Measurements from ENCODE around the gene SCAMP3. TPM values are rescaled to one million over a fixed set of nuclear protein-coding genes. Genes with fewer than 3 reads are reported as not detected.

Gene SCAMP3
- total and polyA plus RNA-seq, 4 donors = 14.9 to 47.0 (median 31.7) TPM

DNA sequence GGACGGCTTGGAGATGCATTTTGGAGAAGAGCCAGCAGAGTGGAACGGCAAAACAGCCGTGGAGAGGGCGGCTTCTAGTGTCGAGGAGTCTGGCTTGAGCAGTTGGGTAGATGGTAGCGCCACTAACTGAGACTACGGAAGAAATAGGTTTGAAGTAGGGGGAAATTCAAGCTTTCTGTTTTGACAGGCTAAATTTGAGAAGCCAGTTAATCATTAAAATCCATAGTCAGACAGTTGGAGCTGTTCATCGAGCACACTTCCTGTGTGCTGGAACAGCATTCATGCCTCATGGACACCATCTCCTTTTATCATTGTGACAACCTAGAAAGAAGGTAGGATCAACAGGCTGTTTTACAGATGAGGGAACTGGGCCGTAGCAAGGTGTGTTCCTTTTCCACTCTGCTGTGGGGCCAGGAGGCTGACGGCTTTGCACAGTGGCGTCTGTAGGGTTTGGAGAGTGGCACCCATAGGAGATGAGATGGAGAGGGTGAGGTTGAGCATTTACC, 42.5 kb upstream of the SCAMP3 start (continued):
- TF ChIP-seq HNF4G (IDR thresholded peaks at IDR 0.05) (no peak), GABPA (IDR thresholded peaks at IDR 0.05 in 1 of 2, conservative IDR thresholded peaks at IDR 0.05 in 1 of 2) (no peak), SP1 (IDR thresholded peaks at IDR 0.05) (peak; percentile 49)
- TF ChIP-seq, protein P1, sequence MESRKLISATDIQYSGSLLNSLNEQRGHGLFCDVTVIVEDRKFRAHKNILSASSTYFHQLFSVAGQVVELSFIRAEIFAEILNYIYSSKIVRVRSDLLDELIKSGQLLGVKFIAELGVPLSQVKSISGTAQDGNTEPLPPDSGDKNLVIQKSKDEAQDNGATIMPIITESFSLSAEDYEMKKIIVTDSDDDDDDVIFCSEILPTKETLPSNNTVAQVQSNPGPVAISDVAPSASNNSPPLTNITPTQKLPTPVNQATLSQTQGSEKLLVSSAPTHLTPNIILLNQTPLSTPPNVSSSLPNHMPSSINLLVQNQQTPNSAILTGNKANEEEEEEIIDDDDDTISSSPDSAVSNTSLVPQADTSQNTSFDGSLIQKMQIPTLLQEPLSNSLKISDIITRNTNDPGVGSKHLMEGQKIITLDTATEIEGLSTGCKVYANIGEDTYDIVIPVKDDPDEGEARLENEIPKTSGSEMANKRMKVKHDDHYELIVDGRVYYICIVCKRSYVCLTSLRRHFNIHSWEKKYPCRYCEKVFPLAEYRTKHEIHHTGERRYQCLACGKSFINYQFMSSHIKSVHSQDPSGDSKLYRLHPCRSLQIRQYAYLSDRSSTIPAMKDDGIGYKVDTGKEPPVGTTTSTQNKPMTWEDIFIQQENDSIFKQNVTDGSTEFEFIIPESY (IDR thresholded peaks at IDR 0.05) = peak; percentile 30
- TF ChIP-seq, protein P2, sequence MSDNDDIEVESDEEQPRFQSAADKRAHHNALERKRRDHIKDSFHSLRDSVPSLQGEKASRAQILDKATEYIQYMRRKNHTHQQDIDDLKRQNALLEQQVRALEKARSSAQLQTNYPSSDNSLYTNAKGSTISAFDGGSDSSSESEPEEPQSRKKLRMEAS (IDR thresholded peaks at IDR 0.05) = no peak

DNA sequence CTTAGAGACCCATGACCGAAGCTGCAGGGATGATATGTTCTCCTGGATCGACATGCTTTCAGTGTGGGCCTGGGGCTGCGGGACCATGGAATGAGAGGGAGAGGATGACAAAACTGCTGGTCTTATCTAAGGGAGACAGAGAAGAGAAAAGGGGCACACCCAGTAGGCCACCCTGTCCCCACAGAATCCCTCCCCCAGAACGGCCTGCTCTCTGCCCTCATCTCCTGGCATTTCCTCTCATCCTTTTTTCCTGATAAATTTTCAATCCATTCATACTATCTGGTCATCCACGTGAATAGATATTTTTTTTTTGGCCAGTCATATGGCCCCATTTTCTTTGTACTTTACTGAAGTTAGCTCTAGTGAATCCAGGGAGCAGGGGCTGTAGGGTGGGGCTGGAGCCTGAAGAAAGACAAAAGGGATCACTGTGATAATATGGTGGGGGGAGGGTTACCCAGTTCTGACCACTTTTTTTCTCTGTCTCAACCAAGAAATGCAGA, 39.2 kb upstream of the SCAMP3 start, which contains the start of gene PKLR:
TSS of gene PKLR (minus strand) at position 97 of the 500 bp plus-strand sequence. CDS start at position 54, 43 bp downstream.
- Histone ChIP-seq H3K36me3 (ENCODE audit: control insufficient read depth in 4 of 4, insufficient read depth in 3 of 4, low read depth in 1 of 4, low read length in 3 of 4) (no peaks in the 10 kb centered on the region), H3K9ac (ENCODE audit: low read depth in 1 of 2, low read length in 2 of 2) (peak within 1 kb of the TSS; percentile 38 to 60), H3K9me3 (ENCODE audit: control insufficient read depth in 4 of 4, low read length in 3 of 4) (no peaks in the 10 kb centered on the region), H3K27me3 (ENCODE audit: control insufficient read depth in 4 of 4, insufficient read depth in 4 of 4, low read length in 3 of 4) (no peaks in the 10 kb centered on the region), H3K4me1 (ENCODE audit: control insufficient read depth in 4 of 4, insufficient read depth in 4 of 4, low read length in 3 of 4) (peaks cover 7 to 37% (median 22%) of the 10 kb centered on the region in 4 donors), H3K27ac (ENCODE audit: low read depth in 1 of 2, low read length in 2 of 2) (peak within 1 kb of the TSS; percentile 86 to 88), H3K4me3 (ENCODE audit: low read depth in 1 of 3, low read length in 3 of 3) (peak within 1 kb of the TSS; percentile 6 to 56 (median 50))
- DNase-seq (ENCODE audit: low spot score) = no peak
- TF ChIP-seq, protein P3, sequence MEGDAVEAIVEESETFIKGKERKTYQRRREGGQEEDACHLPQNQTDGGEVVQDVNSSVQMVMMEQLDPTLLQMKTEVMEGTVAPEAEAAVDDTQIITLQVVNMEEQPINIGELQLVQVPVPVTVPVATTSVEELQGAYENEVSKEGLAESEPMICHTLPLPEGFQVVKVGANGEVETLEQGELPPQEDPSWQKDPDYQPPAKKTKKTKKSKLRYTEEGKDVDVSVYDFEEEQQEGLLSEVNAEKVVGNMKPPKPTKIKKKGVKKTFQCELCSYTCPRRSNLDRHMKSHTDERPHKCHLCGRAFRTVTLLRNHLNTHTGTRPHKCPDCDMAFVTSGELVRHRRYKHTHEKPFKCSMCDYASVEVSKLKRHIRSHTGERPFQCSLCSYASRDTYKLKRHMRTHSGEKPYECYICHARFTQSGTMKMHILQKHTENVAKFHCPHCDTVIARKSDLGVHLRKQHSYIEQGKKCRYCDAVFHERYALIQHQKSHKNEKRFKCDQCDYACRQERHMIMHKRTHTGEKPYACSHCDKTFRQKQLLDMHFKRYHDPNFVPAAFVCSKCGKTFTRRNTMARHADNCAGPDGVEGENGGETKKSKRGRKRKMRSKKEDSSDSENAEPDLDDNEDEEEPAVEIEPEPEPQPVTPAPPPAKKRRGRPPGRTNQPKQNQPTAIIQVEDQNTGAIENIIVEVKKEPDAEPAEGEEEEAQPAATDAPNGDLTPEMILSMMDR (IDR thresholded peaks at IDR 0.05; ENCODE audit: low read depth, low read length, missing input control) = no peak
- TF ChIP-seq HNF4G (IDR thresholded peaks at IDR 0.05) = no peak
- no peak for TF ChIP-seq FOXA1 (IDR thresholded peaks at IDR 0.05)
- TF ChIP-seq RAD21 (IDR thresholded peaks at IDR 0.05) = no peak
- TF ChIP-seq YY1 (IDR thresholded peaks at IDR 0.05) = no peak
- TF ChIP-seq EGR1 (IDR thresholded peaks at IDR 0.05; ENCODE audit: low read depth in 2 of 2) = no peak
- TF ChIP-seq HNF4A (conservative IDR thresholded peaks at IDR 0.05) = no peak
- TF ChIP-seq, protein P4, sequence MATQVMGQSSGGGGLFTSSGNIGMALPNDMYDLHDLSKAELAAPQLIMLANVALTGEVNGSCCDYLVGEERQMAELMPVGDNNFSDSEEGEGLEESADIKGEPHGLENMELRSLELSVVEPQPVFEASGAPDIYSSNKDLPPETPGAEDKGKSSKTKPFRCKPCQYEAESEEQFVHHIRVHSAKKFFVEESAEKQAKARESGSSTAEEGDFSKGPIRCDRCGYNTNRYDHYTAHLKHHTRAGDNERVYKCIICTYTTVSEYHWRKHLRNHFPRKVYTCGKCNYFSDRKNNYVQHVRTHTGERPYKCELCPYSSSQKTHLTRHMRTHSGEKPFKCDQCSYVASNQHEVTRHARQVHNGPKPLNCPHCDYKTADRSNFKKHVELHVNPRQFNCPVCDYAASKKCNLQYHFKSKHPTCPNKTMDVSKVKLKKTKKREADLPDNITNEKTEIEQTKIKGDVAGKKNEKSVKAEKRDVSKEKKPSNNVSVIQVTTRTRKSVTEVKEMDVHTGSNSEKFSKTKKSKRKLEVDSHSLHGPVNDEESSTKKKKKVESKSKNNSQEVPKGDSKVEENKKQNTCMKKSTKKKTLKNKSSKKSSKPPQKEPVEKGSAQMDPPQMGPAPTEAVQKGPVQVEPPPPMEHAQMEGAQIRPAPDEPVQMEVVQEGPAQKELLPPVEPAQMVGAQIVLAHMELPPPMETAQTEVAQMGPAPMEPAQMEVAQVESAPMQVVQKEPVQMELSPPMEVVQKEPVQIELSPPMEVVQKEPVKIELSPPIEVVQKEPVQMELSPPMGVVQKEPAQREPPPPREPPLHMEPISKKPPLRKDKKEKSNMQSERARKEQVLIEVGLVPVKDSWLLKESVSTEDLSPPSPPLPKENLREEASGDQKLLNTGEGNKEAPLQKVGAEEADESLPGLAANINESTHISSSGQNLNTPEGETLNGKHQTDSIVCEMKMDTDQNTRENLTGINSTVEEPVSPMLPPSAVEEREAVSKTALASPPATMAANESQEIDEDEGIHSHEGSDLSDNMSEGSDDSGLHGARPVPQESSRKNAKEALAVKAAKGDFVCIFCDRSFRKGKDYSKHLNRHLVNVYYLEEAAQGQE (IDR thresholded peaks at IDR 0.05) = no peak
- no peak for TF ChIP-seq TAF1 (conservative IDR thresholded peaks at IDR 0.05)
- TF ChIP-seq, protein P1 (IDR thresholded peaks at IDR 0.05) = no peak
- TF ChIP-seq SP1 (IDR thresholded peaks at IDR 0.05) = no peak
- no peak for TF ChIP-seq NR2F2 (IDR thresholded peaks at IDR 0.05)
- no peak for TF ChIP-seq FOXA2 (IDR thresholded peaks at IDR 0.05)
- TF ChIP-seq RXRA (IDR thresholded peaks at IDR 0.05) = no peak
- TF ChIP-seq GABPA (IDR thresholded peaks at IDR 0.05 in 1 of 2, conservative IDR thresholded peaks at IDR 0.05 in 1 of 2) = no peak
- TF ChIP-seq, protein P2 (IDR thresholded peaks at IDR 0.05) = no peak
- TF ChIP-seq JUND (IDR thresholded peaks at IDR 0.05) = no peak
- TF ChIP-seq, protein P5, sequence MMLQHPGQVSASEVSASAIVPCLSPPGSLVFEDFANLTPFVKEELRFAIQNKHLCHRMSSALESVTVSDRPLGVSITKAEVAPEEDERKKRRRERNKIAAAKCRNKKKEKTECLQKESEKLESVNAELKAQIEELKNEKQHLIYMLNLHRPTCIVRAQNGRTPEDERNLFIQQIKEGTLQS (IDR thresholded peaks at IDR 0.05) = no peak
- WGBS = 76% methylated on average over 5 of the region's 5 CpGs
